NCI-H2081 (cell line): ENCODE data around the gene DOK4.
A peak's percentile ranks its signal among the peaks of the same experiment; 100 is the strongest.

ENCODE experiments used
- DNase-seq, 2 experiments: peaks; one replicate each; lab custom pipeline; 2025; lab: John Stamatoyannopoulos, UW

Gene DOK4

GRCh38 chr16:57477531-57478202 is 8.6 kb downstream of the DOK4 start:
- DNase-seq: no peak

- no peak for DNase-seq
These were observed 9.5 kb downstream of the DOK4 start for GRCh38 chr16:57476546-57477410.

GRCh38 chr16:57475711-57476339 is 10.5 kb downstream of the DOK4 start:
- DNase-seq: no peak

- no peak for DNase-seq
These were observed 11.3 kb downstream of the DOK4 start for GRCh38 chr16:57474671-57475661.

GRCh38 chr16:57473906-57474305 is 12.4 kb downstream of the DOK4 start:
- DNase-seq: no peak

GRCh38 chr16:57473176-57473840 is 13.0 kb downstream of the DOK4 start:
- no peak for DNase-seq

GRCh38 chr16:57472665-57473060 is 13.6 kb downstream of the DOK4 start:
- peak in 1 of 2 experiments; percentile 12 for DNase-seq

GRCh38 chr16:57471852-57472664 is 14.2 kb downstream of the DOK4 start:
- no peak for DNase-seq

GRCh38 chr16:57471209-57471608 is 15.1 kb downstream of the DOK4 start:
- no peak for DNase-seq

- DNase-seq: no peak
These were observed 15.6 kb downstream of the DOK4 start for GRCh38 chr16:57470711-57471110.

- no peak for DNase-seq
These were observed 16.3 kb downstream of the DOK4 start for GRCh38 chr16:57469917-57470470.

GRCh38 chr16:57469046-57469445 is 17.2 kb downstream of the DOK4 start:
- no peak for DNase-seq

- DNase-seq: no peak
These were observed 17.9 kb downstream of the DOK4 start for GRCh38 chr16:57468346-57468745.

GRCh38 chr16:57464523-57464922 is 21.8 kb downstream of the DOK4 start:
- no peak for DNase-seq

- DNase-seq: no peak
These were observed 23.3 kb downstream of the DOK4 start for GRCh38 chr16:57462978-57463362.

- peak; percentile 66 to 75 for DNase-seq
These were observed 23.9 kb downstream of the DOK4 start, which contains the start of gene POLR2C for GRCh38 chr16:57462209-57462977. TSS of gene POLR2C (plus strand) at chr16:57462679. CDS start at chr16:57462725, 46 bp downstream.

- no peak for DNase-seq
These were observed 34.3 kb downstream of the DOK4 start for GRCh38 chr16:57452021-57452420.

GRCh38 chr16:57447186-57447962 is 38.9 kb downstream of the DOK4 start, which contains the start of the genes CIAPIN1 and COQ9:
TSS of gene CIAPIN1 (minus strand) at chr16:57447385. CDS start at chr16:57440928, 6,457 bp downstream.
TSS of gene COQ9 (plus strand) at chr16:57447479. CDS start at chr16:57447506, 27 bp downstream.
- peak; percentile 88 to 91 for DNase-seq
